IMR-90 (cell line): ENCODE measurements around the gene HS2ST1. TPM values are rescaled to one million over a fixed set of nuclear protein-coding genes. Genes with fewer than 3 reads are reported as not detected.

Experiments used
- ATAC-seq: fragments of 200-7000 bp; cut with Tn5 transposase; 2 replicates; pipeline ENCODE4 v1.9.1; 2020; ENCODE audit warnings: low read depth, mild to moderate bottlenecking, moderate library complexity
- BruUV-seq: library from RNA; stranded (reverse); fragments of 400-500 nt; replicated peaks from 2 replicates; lab custom pipeline; 2021; lab: Mats Ljungman, UMichigan
- CTCF ChIA-PET: fragments of 300-600 bp; formaldehyde crosslinking; extraction: SDS; loops from one replicate; lab custom pipeline; 2021; ENCODE audit warnings: antibody characterized with exemption; lab: Yijun Ruan, JAX
- POLR2A ChIA-PET: fragments of 300-600 bp; sonication (Branson Sonifier 250); formaldehyde crosslinking; loops from one replicate; lab custom pipeline; 2022; ENCODE audit warnings: antibody characterized with exemption; ENCODE audit not compliant: unreplicated experiment; lab: Charles Lee
- DNase-seq: peaks from one replicate; pipeline ENCODE4 v3.0.0; 2013
- H2AFZ ChIP-seq: replicated peaks from 2 replicates; pipeline ENCODE3; 2013; ENCODE audit warnings: low read length, mild to moderate bottlenecking; ENCODE audit not compliant: poor library complexity
- H2AK5ac ChIP-seq: 2 replicates; pipeline ENCODE4 v1.6.1; 2013; ENCODE audit warnings: low read depth, low read length, inconsistent platforms
- H2AK9ac ChIP-seq: replicated peaks from 2 replicates; pipeline ENCODE3; 2013; ENCODE audit warnings: mild to moderate bottlenecking, low read depth, low read length, moderate library complexity; ENCODE audit not compliant: poor library complexity
- H2BK120ac ChIP-seq: 2 replicates; pipeline ENCODE4 v1.6.1; 2013; ENCODE audit warnings: low read depth, low read length, inconsistent platforms
- H2BK15ac ChIP-seq: 3 replicates; pipeline ENCODE4 v1.6.1; 2013; ENCODE audit warnings: low read depth, low read length, inconsistent platforms
- H2BK20ac ChIP-seq: 2 replicates; pipeline ENCODE4 v1.6.1; 2013; ENCODE audit warnings: low read depth, mild to moderate bottlenecking, inconsistent platforms, low read length, moderate library complexity
- H2BK5ac ChIP-seq: 2 replicates; pipeline ENCODE4 v1.6.1; 2013; ENCODE audit warnings: mild to moderate bottlenecking, low read depth, low read length, inconsistent platforms; ENCODE audit not compliant: poor library complexity, severe bottlenecking
- H3K14ac ChIP-seq: replicated peaks from 2 replicates; pipeline ENCODE4 v1.6.1; 2013; ENCODE audit warnings: low read depth, low read length, inconsistent platforms
- H3K18ac ChIP-seq: 2 replicates; pipeline ENCODE4 v1.6.1; 2013; ENCODE audit warnings: low read depth, low read length, control low read depth
- H3K23ac ChIP-seq: 2 replicates; pipeline ENCODE4 v1.6.1; 2013; ENCODE audit warnings: low read depth, low read length, inconsistent platforms
- H3K27ac ChIP-seq: 2 replicates; pipeline ENCODE4 v1.5.1; 2013; ENCODE audit warnings: mild to moderate bottlenecking, control low read depth, low read length; ENCODE audit not compliant: insufficient read depth
- H3K27me3 ChIP-seq: 2 replicates; pipeline ENCODE4 v1.6.1; 2013; ENCODE audit warnings: low read length; ENCODE audit not compliant: control insufficient read depth, insufficient read depth
- H3K36me3 ChIP-seq: 2 replicates; pipeline ENCODE4 v1.6.1; 2013; ENCODE audit warnings: low read length, mixed read lengths; ENCODE audit not compliant: control insufficient read depth, insufficient read depth
- H3K4ac ChIP-seq: 2 replicates; pipeline ENCODE4 v1.6.1; 2013; ENCODE audit warnings: low read depth, low read length, inconsistent platforms
- H3K4me1 ChIP-seq: 2 replicates; pipeline ENCODE4 v1.6.1; 2013; ENCODE audit warnings: low read length, mixed read lengths; ENCODE audit not compliant: control insufficient read depth, insufficient read depth
- H3K4me2 ChIP-seq: 2 replicates; pipeline ENCODE4 v1.6.1; 2013; ENCODE audit warnings: low read depth, mild to moderate bottlenecking, control low read depth, low read length, moderate library complexity
- H3K4me3 ChIP-seq: 2 replicates; pipeline ENCODE4 v1.5.1; 2013; ENCODE audit warnings: low read depth, mild to moderate bottlenecking, control low read depth, low read length, moderate library complexity; ENCODE audit not compliant: insufficient read depth
- H3K56ac ChIP-seq: 2 replicates; pipeline ENCODE4 v1.6.1; 2013; ENCODE audit warnings: low read length, inconsistent platforms; ENCODE audit not compliant: insufficient read depth; ENCODE audit errors: extremely low read depth
- H3K79me1 ChIP-seq, 2 experiments: 2 replicates each; pipeline ENCODE4 v1.6.1; 2013; ENCODE audit warnings: low read length in 2 of 2, inconsistent platforms in 1 of 2, low read depth in 1 of 2
- H3K9ac ChIP-seq: 2 replicates; pipeline ENCODE4 v1.6.1; 2013; ENCODE audit warnings: low read depth, low read length, control low read depth
- H3K9me1 ChIP-seq: 2 replicates; pipeline ENCODE4 v1.6.1; 2013; ENCODE audit warnings: low read length, inconsistent platforms; ENCODE audit not compliant: insufficient read depth
- H3K9me3 ChIP-seq: 2 replicates; pipeline ENCODE4 v1.6.1; 2013; ENCODE audit warnings: low read length; ENCODE audit not compliant: control insufficient read depth, insufficient read depth
- H4K20me1 ChIP-seq: 2 replicates; pipeline ENCODE4 v1.6.1; 2013; ENCODE audit warnings: low read length, inconsistent platforms; ENCODE audit not compliant: insufficient read depth
- H4K5ac ChIP-seq: 2 replicates; pipeline ENCODE4 v1.6.1; 2013; ENCODE audit warnings: mild to moderate bottlenecking, low read depth, low read length, control low read depth
- H4K8ac ChIP-seq, 2 experiments: 2 replicates each; pipeline ENCODE4 v1.6.1; 2013; ENCODE audit warnings: low read depth in 2 of 2, low read length in 2 of 2, control low read depth in 1 of 2, inconsistent platforms in 1 of 2
- H4K91ac ChIP-seq: 2 replicates; pipeline ENCODE4 v1.6.1; 2013; ENCODE audit warnings: low read depth, low read length, inconsistent platforms; ENCODE audit not compliant: insufficient read depth
- BHLHE40 ChIP-seq: fragments of 150-350 bp; IDR thresholded peaks from 2 replicates; pipeline ENCODE4 v1.6.1; 2016; ENCODE audit warnings: mild to moderate bottlenecking, low read depth, low read length
- CEBPB ChIP-seq: IDR thresholded peaks from 2 replicates; pipeline ENCODE4 v1.6.1; 2012; ENCODE audit warnings: low read depth, low read length, improper control_type of control experiment
- CTCF ChIP-seq: conservative IDR thresholded peaks from 2 replicates; pipeline ENCODE4 v1.5.1; 2012; ENCODE audit warnings: mild to moderate bottlenecking, low read depth, low read length, improper control_type of control experiment
- ELK1 ChIP-seq: fragments of 150-350 bp; IDR thresholded peaks from 2 replicates; pipeline ENCODE4 v1.6.1; 2016; ENCODE audit warnings: low read depth, mild to moderate bottlenecking, low read length, moderate library complexity, borderline replicate concordance
- FOS ChIP-seq: fragments of 150-350 bp; IDR thresholded peaks from 2 replicates; pipeline ENCODE4 v1.6.1; 2016; ENCODE audit warnings: low read depth, low read length
- MAFK ChIP-seq: IDR thresholded peaks from 2 replicates; pipeline ENCODE4 v1.6.1; 2012; ENCODE audit warnings: low read depth, low read length, improper control_type of control experiment
- MAZ ChIP-seq: IDR thresholded peaks from 2 replicates; pipeline ENCODE4 v1.6.1; 2012; ENCODE audit warnings: low read depth, mild to moderate bottlenecking, low read length, improper control_type of control experiment, moderate library complexity, borderline replicate concordance
- MXI1 ChIP-seq: IDR thresholded peaks from 2 replicates; pipeline ENCODE4 v1.6.1; 2012; ENCODE audit warnings: low read depth, mild to moderate bottlenecking, low read length, moderate library complexity, borderline replicate concordance
- NFE2L2 ChIP-seq: fragments of 150-350 bp; IDR thresholded peaks from 2 replicates; pipeline ENCODE4 v1.6.1; 2016; ENCODE audit warnings: low read depth, mild to moderate bottlenecking, low read length
- POLR2A ChIP-seq: IDR thresholded peaks from 2 replicates; pipeline ENCODE4 v1.6.1; 2012; ENCODE audit warnings: mild to moderate bottlenecking, low read depth, low read length
- RAD21 ChIP-seq: IDR thresholded peaks from 2 replicates; pipeline ENCODE4 v1.6.1; 2012; ENCODE audit warnings: low read length, improper control_type of control experiment
- RCOR1 ChIP-seq: IDR thresholded peaks from 2 replicates; pipeline ENCODE4 v1.6.1; 2012; ENCODE audit warnings: mild to moderate bottlenecking, low read length, improper control_type of control experiment; ENCODE audit not compliant: insufficient replicate concordance
- RFX5 ChIP-seq: IDR thresholded peaks from 2 replicates; pipeline ENCODE4 v1.8.0; 2012; ENCODE audit warnings: low read depth, mild to moderate bottlenecking, low read length, moderate library complexity
- USF2 ChIP-seq: fragments of 150-350 bp; IDR thresholded peaks from 2 replicates; pipeline ENCODE4 v1.6.1; 2017; ENCODE audit warnings: mild to moderate bottlenecking, antibody characterized with exemption, low read length, low read depth
- WGBS, 2 experiments: methylation state at CpG; one replicate each; pipeline versions ENCODE4 v1.1.5 to v1.1.7; 2013; ENCODE audit warnings: missing lambda C conversion rate in 2 of 2; ENCODE audit not compliant: insufficient read length in 1 of 2; ENCODE audit errors: extremely low coverage in 2 of 2; 5-methylcytosine and 5-hydroxymethylcytosine counted together
- dilution Hi-C: fragments of 300-500 bp; cut with HindIII; formaldehyde crosslinking; loops from one replicate; pipeline ENCODE4 v1.14.3; 2018; ENCODE audit warnings: low sequenced_read_pairs; ENCODE audit not compliant: unreplicated experiment
- in situ Hi-C: fragments of 300-500 bp; cut with MboI; formaldehyde crosslinking; loops from 3 replicates; pipeline ENCODE4 v1.14.3; 2019; ENCODE audit warnings: low sequenced_read_pairs, inconsistent platforms, mixed read lengths
- intact Hi-C: fragments of 100-400 bp; cut with micrococcal nuclease; formaldehyde crosslinking; loops from 2 replicates; pipeline ENCODE4 v1.10.0; 2022
- polyA plus RNA-seq, 3 experiments: library from polyadenylated mRNA; depleted of rRNA; stranded (reverse); fragments of >200 nt; gene quantifications; 2 replicates each; pipeline ENCODE4 v1.2.3, GENCODE V29; 2012; ENCODE audit warnings: low replicate concordance in 1 of 3
- total RNA-seq: library from RNA; depleted of rRNA; stranded (reverse); fragments of >200 nt; gene quantifications from 2 replicates; pipeline ENCODE4 v1.2.3, GENCODE V29; 2012

The HS2ST1 gene
- total and polyA plus RNA-seq, 2 of the 4 experiments (the other 2 are of a cell fraction): 7.8 to 13.1 TPM

DNA sequence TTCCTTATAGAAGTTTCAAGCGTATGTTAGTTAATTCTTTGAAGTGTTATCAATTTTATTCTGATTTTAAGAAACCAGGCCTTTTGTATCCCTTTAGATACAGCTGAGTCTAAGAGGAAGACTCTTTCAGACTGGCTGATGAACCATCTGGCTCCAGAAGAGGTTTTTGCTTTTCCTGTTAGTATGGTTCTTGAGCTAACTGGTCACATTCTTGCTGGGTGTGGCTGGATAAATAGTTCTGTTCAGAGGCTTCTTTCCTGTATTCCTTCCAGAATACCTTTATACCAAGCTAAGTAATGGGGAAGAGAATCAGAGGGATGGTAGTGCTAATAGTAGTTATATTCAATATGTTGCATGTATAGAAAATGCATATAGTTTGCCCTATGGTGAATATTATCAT, 12.4 kb downstream of the HS2ST1 start:
- Histone ChIP-seq H2AFZ (no peak overlapping the region), H3K9me1 (0 out of 2 replicates have a peak, but pooled peaks cover 2% of the 10 kb centered on the region), H3K4me3 (no peak overlapping the region), H3K18ac (no peak overlapping the region), H3K4me2 (no peak overlapping the region), H2BK15ac (no peak overlapping the region), H4K20me1 (no peaks in the 10 kb centered on the region; the same call in 1 of the 2 replicates), H3K79me1 (peaks cover 11 to 12% of the 10 kb centered on the region in 2 experiments; a peak in 3 of 4 replicates), H3K9me3 (peaks cover 5% of the 10 kb centered on the region; the same call in 1 of the 2 replicates), H3K27ac (no peak overlapping the region), H3K23ac (no peak overlapping the region), H2BK20ac (no peak overlapping the region), H2BK120ac (no peak overlapping the region), H2AK9ac (no peak overlapping the region), H3K36me3 (no peaks in the 10 kb centered on the region), H3K14ac (no peak overlapping the region), H3K56ac (no peak overlapping the region), H4K8ac (no peak overlapping the region), H2AK5ac (no peak overlapping the region), H3K4ac (no peak overlapping the region), H4K91ac (no peak overlapping the region), H4K5ac (no peak overlapping the region), H3K27me3 (no peaks in the 10 kb centered on the region), H2BK5ac (no peak overlapping the region), H3K4me1 (no peaks in the 10 kb centered on the region), H3K9ac (no peak overlapping the region)
- ATAC-seq (no peak), DNase-seq (no peak)
- intact Hi-C loops: no loop called here
- no TSS peak for BruUV-seq
- in situ Hi-C loops: no loop called here
- dilution Hi-C loops: no loop called here
- TF ChIP-seq ELK1 (no peak), RCOR1 (no peak), NFE2L2 (no peak), RFX5 (no peak), MAFK (no peak), MXI1 (no peak), POLR2A (no peak), FOS (no peak), RAD21 (no peak), USF2 (no peak), CEBPB (no peak), CTCF (no peak), BHLHE40 (no peak), MAZ (no peak)
- CTCF ChIA-PET: no interaction called here
- POLR2A ChIA-PET: no interaction called here
- WGBS, 2 experiments: no CpG with 5 or more reads among the region's 1 CpG
